ENCODE results near the gene SCD.
"Not testable (repeated sequence)": the region's sequence is repeated elsewhere in the genome, so short reads cannot be mapped to it uniquely, and the experiment has no call there.

Gene SCD

GRCh38 chr10:100346765-100347567 lies at the start of gene SCD:
TSS of gene SCD (plus strand) at chr10:100347233. CDS start at chr10:100347505, 272 bp downstream.
- peak; percentile 85 to 88 for DNase-seq

- DNase-seq: no peak
Measured at GRCh38 chr10:100297242-100297641, 49.8 kb upstream of the SCD start.

DNA sequence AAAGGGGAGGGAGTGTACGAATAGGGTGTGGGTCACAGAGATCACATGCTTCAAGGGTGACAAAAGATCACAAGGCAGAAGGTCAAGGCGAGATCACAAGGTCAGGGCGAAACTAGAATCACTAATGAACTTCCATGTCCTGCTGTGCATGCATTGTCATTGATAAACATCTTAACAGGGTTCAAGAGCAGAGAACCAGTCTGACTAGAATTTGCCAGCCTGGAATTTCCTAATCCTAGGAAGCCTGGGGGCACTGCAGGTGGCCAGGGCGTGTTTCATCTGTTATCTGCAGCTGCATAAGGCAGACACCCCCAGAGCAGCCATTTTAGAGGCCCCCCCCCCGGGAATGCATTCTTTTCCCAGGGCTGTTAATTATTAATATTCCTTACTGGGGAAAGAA lies 45.9 kb upstream of the SCD start:
- DNase-seq: not testable (repeated sequence)

- no peak for DNase-seq
Measured at GRCh38 chr10:100303724-100304319, 43.2 kb upstream of the SCD start.

DNA sequence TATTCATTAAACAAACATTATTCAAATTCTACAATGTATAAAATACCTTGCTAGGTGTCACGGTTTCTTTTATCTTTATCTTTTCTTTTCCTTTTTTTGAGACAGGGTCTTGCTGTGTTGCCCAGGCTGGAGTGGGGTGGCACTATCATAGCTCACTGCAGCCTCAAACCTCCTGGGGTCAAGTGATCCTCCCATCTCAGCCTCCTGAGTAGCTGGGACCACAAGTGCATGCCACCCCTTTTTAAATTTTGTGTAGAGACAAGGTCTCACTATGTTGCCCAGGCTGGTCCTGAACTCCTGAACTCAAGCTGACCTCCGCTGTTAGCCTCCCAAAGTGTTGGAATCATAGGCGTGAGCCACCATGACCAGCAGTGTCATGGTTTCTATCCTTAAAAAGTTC lies 42.6 kb upstream of the SCD start:
- DNase-seq: no peak

DNA sequence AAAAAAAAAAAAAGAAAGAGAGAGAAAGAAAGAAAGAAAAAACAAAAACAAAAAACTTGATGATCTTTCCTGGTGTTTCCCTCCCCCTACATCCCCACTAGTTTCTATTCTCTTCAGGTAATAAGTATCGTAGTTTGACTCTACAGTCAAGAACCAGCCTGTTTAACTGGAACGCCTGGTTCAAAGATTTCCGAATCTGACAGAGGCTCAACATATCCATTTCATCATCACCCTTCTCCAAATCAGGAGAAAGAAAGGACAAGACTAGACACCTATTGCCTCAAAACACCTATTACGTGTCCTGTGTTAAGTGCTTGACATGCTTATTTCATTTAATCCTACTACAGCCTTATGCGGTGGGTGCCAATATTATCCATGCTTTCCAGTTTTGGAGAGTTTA lies 40.2 kb upstream of the SCD start:
- DNase-seq: no peak

DNA sequence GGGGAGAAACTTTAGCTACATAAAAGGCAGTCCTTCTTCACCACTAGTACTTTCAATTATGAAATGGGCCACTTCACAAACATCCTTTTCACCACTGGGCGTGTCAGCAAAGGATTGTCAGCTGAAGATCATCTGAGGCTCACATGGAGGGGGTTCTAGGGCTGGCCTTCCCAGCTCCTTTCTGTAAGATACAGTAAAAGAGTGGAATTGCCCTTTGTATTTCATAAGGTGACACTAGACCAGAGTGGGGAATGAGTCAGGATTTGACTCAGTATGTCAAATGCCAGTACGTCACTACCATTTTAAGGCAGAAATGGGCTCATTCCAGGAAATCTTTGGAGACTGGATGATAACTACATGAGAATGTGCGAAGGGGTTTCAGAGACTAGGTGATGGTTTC lies 39.3 kb upstream of the SCD start:
- DNase-seq: no peak

DNA sequence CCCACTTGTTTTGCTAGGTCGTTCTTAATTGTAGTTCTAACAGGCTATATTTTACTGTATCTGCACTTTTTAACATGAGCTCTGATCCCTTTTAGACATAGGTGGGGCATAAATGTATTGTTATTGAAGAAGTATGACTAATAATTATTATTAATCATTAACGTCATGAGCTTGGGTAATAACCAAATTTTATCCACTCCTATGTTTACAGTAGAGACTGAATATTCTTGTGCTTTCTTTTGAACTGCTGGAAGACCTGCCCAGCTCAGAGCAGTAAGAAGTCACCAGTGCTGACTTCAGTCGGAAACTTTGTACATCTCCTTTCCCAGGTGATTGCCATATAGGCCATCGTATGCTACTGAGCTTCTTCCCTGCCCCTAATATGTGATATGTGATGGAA lies 35.7 kb upstream of the SCD start:
- DNase-seq: no peak

GRCh38 chr10:100315615-100316014 lies 31.4 kb upstream of the SCD start:
- DNase-seq: no peak

DNA sequence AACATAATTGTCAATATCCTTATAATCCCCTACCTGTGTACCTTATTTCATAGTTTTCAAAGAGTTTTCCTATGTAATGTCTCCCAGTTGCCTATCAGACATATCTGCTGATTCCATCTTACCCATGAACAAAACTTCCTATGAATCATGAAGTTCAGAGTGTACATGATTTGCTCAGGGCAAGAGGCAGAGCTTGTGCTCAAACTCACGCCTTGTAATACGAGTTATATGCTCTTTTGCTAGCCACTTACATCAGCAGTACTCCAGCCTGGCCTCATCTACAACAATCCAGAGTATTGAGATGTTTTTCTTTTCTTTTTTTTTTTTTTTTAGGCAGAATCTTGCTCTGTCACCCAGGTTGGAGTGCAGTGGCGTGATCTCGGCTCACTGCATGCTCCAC lies 28.8 kb upstream of the SCD start:
- DNase-seq: no peak

DNA sequence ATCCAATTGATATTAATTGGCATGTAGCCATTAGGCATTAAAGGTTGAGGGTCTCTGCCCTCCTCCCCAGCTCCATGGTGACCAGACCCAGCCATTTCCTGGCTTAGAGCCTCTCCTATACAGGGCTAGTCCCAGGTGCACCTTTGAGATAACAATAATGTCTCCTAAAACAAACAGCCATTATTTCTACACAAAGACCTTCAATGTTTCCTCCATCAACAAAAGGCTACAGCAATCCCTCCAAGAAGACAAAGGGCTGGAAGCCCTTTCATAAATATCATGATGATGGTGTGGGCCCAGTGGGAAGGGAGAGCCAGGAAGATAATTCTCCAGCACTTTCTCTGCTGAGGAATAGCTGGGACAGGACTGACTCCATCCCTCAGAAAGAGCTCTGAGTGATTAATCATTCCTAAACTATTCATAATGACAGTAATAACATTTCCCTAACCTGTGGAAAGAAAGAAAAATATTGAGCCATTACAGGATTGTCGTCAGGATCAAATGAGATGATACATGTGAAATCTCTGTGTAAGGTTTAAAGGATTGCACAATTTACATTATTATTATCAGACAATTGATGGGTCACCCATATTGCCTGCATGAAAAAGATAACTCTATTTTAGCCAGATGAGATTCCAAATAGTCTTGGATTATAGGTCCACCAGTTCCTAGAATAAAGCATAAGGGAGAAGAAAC lies 27.2 kb upstream of the SCD start:
- no peak for DNase-seq

DNA sequence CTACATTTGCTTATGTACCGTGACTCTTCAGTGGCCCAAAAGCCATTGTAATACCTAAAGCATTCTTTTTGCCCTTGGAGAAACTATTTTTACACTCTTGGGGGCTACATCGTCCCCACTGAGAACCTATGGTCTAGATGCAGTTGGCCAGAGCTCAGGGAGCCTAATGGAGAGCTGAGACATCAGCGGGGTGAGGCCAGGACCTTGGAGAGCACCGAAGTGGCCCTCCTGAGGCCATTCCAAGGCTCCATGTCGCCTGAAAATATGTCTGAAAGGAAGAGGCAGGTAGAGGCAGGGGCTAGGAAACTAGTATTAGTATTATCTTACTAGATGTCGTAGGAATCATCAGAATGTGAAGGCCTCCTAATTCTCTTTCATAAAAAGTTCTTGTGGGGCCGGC lies 21.9 kb upstream of the SCD start:
- no peak for DNase-seq

DNA sequence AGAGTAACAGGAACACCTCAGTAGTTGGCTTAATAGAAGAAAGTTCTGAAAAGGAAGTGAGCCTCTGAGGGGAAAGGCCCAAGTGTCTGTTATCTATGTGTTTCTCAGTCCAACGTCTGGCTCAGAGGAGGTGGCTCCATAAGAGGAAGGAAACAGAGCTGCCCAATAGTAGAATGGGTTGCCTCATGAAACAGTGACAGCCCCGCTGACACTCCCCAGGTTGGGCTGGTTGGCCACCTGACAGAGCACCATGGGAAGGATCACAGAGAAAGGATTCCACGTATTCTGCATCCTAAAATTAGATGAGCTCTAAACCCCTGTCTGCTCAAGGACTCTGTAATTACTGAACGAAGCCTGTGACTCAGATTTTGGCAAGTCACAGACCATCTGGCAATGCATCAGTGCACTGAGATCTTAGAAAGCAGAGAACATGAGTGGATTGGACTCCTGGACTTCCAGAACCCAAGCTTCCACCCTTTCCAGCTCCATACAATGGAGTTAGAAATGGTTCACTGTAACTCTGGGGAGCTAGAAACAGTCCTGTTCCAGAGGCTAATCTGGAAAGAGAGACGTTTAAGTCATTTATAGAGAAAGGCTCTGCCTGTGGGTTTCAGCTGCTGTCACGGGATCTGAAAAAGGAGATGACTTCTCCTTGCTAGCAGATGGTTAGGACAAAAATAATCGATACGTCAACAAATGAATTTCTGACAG lies 19.9 kb upstream of the SCD start:
- peak; percentile 23 to 73 for DNase-seq

DNA sequence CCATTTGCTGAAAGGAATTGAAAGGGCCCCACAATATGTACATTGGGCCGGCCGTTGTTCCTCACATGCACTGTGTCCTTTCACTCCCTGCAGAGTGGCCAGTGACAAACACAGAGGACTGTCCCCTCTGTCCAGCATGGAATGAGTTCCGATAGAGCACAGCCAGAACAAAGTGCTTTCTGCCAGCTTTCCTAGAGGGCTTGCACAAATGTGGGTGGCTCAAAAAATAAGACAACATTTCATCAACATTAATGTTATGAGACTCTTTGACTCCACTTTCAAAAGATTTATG lies 19.4 kb upstream of the SCD start:
- DNase-seq: no peak

GRCh38 chr10:100328198-100328597 lies 18.8 kb upstream of the SCD start:
- no peak for DNase-seq

DNA sequence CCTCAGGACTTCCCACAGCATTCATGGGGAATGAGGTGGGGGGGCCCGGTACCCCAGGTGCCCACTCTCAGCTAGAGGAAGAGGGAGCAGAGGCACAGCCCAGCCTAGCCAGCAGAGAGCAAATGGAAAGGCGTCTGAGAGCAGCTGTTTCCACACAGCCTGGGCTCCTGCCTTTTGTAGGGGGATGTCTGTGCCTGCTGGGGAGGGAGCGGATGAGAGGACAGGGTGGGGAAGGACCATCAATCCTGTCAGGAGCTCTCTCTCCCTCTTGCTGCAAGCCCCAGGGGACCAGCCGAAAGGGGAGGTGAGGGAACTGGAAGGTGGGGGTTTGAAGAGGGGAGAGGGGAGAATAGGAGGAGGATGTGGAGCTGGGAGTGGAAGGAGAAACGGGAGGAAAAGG lies 17.0 kb upstream of the SCD start, which contains the start of gene PKD2L1:
Gene PKD2L1 (minus strand): TSS at position 150 of the 400 bp plus-strand sequence. CDS start 125 bp downstream, at position 25.
- no peak for DNase-seq

GRCh38 chr10:100333106-100333505 lies 13.9 kb upstream of the SCD start:
- DNase-seq: no peak

DNA sequence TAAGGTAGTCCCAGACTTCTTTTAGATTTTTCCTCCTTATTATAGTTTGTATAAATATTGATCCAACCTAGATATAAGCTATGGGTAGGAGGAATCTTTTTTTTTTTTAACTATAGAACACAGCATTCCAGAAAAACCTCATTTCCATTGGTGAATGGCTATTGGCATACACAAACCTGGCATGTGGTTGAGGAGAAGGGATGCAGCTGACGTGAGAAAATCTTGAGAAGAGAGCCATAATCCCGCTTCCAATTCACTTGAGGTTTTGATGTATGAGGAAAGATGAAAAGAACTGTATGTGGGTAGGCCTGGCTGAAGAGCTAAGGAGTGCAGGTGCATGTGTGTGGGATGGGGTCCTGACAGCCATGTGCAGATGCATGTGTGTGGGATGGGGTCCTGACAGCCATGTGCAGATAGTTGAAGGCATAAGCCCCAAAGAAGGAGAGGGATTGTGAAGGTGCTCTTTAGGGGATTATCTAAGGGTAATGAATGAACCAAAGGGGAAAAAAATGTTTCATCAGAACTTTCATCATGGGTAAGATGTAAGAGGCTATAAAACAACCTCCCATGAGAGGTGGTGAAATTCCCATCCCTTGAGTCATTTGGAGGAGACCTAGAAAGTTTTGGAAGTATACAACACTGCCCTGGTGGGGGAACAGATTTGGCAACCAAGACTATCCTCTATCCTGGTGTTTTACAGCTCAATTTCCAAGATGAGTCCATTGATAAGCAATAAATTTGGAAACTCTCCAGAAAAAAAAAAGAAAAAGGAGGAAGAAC lies 13.2 kb upstream of the SCD start:
- no peak for DNase-seq

DNA sequence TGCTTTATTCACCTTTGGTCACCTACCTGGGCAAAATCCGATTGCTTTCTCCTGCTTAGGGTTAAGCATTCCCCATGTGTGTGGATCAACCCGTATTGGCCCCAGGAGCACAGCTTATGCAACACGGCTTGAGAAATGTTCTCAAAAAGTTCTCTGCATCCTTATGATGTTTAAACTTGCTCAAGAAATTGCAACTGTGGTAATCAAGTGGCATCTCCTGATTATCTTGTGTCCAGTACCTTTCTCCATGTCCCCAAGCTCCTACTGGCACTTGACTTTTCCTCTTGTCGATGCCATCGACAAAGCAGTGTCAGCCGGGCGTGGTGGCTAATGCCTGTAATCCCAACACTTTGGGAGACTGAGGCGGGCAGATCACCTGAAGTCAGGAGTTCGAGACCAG lies 12.3 kb upstream of the SCD start:
- no peak for DNase-seq

DNA sequence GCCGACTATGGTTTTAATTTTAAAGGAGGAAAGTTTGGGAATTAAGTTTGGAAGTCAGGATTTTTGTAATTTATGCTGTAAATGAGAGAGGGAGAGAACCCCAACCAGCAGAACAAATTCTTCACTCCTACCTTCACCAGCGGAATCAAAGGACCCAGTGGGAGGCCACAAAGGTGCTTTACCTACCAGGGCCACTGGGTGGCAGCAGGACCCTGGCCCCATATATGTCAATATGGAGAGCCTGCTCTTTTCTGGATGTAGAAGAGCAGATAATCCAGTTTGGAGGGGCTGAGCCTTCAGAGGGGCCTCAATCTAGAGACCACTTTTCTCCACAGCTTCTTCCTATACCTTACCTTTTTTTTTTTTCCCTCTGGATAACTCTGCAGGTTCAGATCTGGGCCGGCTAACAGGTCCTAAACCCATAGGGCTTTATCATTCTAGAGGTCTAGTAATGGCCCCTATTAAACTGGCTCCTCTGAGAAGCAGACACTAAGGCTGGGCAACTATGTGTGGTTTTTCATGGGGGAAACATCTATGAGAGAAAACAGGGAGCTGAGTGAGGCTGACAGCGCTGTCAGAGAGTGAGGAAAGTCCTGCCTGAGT lies 8.5 kb upstream of the SCD start:
- DNase-seq: peak; percentile 78 to 79

DNA sequence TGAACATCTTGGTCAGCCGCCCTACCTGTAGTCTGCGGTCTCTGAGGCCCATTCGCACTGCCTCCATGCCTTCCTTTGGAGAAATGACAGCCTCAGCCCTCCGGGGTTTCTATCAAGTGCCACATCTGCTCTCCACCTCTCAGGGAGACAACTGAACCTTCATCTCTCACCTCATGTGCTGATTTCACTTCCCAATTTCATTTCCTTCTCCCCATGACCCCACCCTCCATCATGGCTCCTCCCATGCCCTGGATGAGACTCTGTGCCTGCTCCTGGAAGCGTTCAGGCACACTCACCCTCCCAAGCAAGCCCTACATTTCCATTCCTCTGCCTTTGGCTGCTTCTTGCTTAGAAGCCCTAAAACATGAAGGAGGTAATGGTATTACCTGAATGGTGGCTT lies 7.8 kb upstream of the SCD start:
- peak in 1 of 2 donors; percentile 42 for DNase-seq

Measured in CD4-positive, alpha-beta T cell treated with Interleukin-4 for 1 hour (primary cell).